Astrocyte of the cerebellum (primary cell): ENCODE data around the gene MED22.
A peak's percentile ranks its signal among the peaks of the same experiment; 100 is the strongest.

Source experiments
- DNase-seq: peaks from one replicate; pipeline ENCODE4 v3.0.0-alpha.2; 2011; ENCODE audit warnings: low read depth
- H3K4me3 ChIP-seq: 2 replicates; pipeline ENCODE4 v1.5.1; 2011; ENCODE audit warnings: mild to moderate bottlenecking, low read depth, low read length, moderate library complexity
- CTCF ChIP-seq: IDR thresholded peaks from 2 replicates; pipeline ENCODE4 v1.5.1; 2012; ENCODE audit warnings: low read length, low read depth, moderate library complexity, mild to moderate bottlenecking; ENCODE audit errors: missing control alignments
- in situ Hi-C: cut with HindIII; loops from 2 replicates; pipeline ENCODE4 v1.10.0; 2017; ENCODE audit warnings: low sequenced_read_pairs

MED22 gene

GRCh38 chr9:133356391-133357091, 8.6 kb upstream of the MED22 start, which contains the start of the genes SURF1 and SURF2:
TSS of gene SURF1 (minus strand) at chr9:133356487. CDS start at chr9:133356453, 34 bp downstream.
TSS of gene SURF2 (plus strand) at chr9:133356550. CDS start at chr9:133356593, 43 bp downstream.
- peak within 1 kb of the TSS; percentile 76 for H3K4me3 ChIP-seq
- TF ChIP-seq CTCF, result no peak
- no peak for DNase-seq
- in situ Hi-C loops, result no loop called here

- peak overlapping the region; percentile 76 for H3K4me3 ChIP-seq
- TF ChIP-seq CTCF, result no peak
- no peak for DNase-seq
- in situ Hi-C loops, result no loop called here
Measured at GRCh38 chr9:133355881-133356357, 8.0 kb upstream of the MED22 start.

- no peak overlapping the region for H3K4me3 ChIP-seq
- in situ Hi-C loops, result no loop called here
- TF ChIP-seq CTCF, result no peak
- no peak for DNase-seq
Measured at GRCh38 chr9:133354766-133355165, 6.8 kb upstream of the MED22 start.

- DNase-seq, result no peak
- in situ Hi-C loops, result no loop called here
- no peak overlapping the region for H3K4me3 ChIP-seq
- no peak for TF ChIP-seq CTCF
Measured at GRCh38 chr9:133353548-133353947, 5.6 kb upstream of the MED22 start.

GRCh38 chr9:133352635-133353340, 4.9 kb upstream of the MED22 start:
- no peak for DNase-seq
- no peak for TF ChIP-seq CTCF
- in situ Hi-C loops, result no loop called here
- no peak overlapping the region for H3K4me3 ChIP-seq

- no peak for DNase-seq
- peak; percentile 54 for TF ChIP-seq CTCF
- H3K4me3 ChIP-seq, result no peak overlapping the region
- in situ Hi-C loops, result no loop called here
Measured at GRCh38 chr9:133351908-133352634, 4.1 kb upstream of the MED22 start.
